ENCODE data around the gene SOX10.

DNA sequence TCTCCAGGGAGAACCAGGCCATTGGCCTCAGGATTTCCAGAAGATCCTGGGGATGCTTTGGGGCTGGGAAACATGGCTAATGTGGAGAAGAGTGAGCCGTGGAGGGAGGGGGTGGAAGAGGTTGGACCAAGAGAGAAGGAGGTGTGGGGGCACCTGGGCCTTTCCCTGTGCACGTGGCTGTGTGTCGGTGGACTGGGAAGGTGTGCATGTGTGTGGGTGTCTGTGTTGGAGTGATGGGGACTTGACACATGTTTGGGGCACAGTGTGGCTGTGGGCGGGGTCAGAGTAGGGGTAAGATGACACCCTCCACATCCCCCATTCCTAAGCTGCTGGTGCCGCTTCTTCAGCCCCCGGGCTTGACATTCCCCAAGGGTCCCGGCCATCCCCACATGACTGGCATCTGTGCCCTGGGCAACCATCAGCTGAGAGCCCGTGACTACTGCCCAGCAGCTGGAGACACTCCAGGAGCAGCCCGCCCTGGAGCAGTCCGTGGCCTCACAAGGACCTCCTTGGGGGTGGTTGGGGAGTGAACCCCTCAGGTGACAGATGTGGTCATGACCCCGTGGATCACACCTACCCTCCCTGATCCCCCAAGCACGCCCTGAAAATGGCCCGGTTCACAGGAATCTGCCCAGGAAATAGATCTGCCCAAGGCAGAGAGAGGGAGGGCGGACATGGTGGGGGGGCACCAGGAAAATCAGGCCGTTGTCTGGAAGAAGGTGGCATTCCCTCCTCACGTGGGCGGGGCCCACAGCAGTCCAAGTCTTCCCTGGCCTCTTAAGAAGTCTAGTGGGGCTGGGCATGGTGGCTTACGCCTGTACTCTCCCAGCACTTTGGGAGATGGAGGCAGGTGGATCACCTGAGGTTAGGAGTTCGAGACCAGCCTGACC, 34.8 kb upstream of the SOX10 start:
- TF ChIP-seq CTCF (IDR thresholded peaks at IDR 0.05; ENCODE audit: low read depth, low read length) (no peak), MYC (IDR thresholded peaks at IDR 0.05; ENCODE audit: low read depth, low read length) (no peak), MAX (IDR thresholded peaks at IDR 0.05; ENCODE audit: low read depth, low read length) (no peak), POLR2A (IDR thresholded peaks at IDR 0.05; ENCODE audit: extremely low read depth, insufficient read length) (no peak)
